ENCODE results near the gene PTDSS2.
"Not testable (repeated sequence)": the region's sequence is repeated elsewhere in the genome, so short reads cannot be mapped to it uniquely, and the experiment has no call there.

The PTDSS2 gene

GRCh38 chr11:433111-433510 lies 17.0 kb upstream of the PTDSS2 start:
- no peak for DNase-seq (ENCODE audit: low spot score)

GRCh38 chr11:433641-434040 lies 16.4 kb upstream of the PTDSS2 start:
- DNase-seq (ENCODE audit: low spot score), result no peak

GRCh38 chr11:434496-434895 lies 15.6 kb upstream of the PTDSS2 start:
- DNase-seq (ENCODE audit: low spot score), result no peak

- DNase-seq (ENCODE audit: low spot score), result not testable (repeated sequence)
These were observed 14.9 kb upstream of the PTDSS2 start for GRCh38 chr11:434999-435740.

- DNase-seq (ENCODE audit: low spot score), result no peak
These were observed 12.7 kb upstream of the PTDSS2 start for GRCh38 chr11:437228-437870.

GRCh38 chr11:438101-438844 lies 11.8 kb upstream of the PTDSS2 start:
- no peak for DNase-seq (ENCODE audit: low spot score)

- no peak for DNase-seq (ENCODE audit: low spot score)
These were observed 10.6 kb upstream of the PTDSS2 start for GRCh38 chr11:439315-440064.

- DNase-seq (ENCODE audit: low spot score), result no peak
These were observed 9.7 kb upstream of the PTDSS2 start for GRCh38 chr11:440065-441042.

- DNase-seq (ENCODE audit: low spot score), result no peak
These were observed 9.0 kb upstream of the PTDSS2 start for GRCh38 chr11:441043-441417.

GRCh38 chr11:441418-442274 lies 8.4 kb upstream of the PTDSS2 start, which contains the start of gene ANO9:
Gene ANO9 (minus strand): TSS chr11:442011. CDS start chr11:441926, 85 bp downstream.
- DNase-seq (ENCODE audit: low spot score), result no peak

GRCh38 chr11:442611-443081 lies 7.4 kb upstream of the PTDSS2 start:
- no peak for DNase-seq (ENCODE audit: low spot score)

GRCh38 chr11:443542-444199 lies 6.4 kb upstream of the PTDSS2 start:
- peak; percentile 54 for DNase-seq (ENCODE audit: low spot score)

- DNase-seq (ENCODE audit: low spot score), result no peak
These were observed 5.5 kb upstream of the PTDSS2 start for GRCh38 chr11:444396-445144.

GRCh38 chr11:445765-446588 lies 4.1 kb upstream of the PTDSS2 start:
- no peak for DNase-seq (ENCODE audit: low spot score)

- no peak for DNase-seq (ENCODE audit: low spot score)
These were observed 3.2 kb upstream of the PTDSS2 start for GRCh38 chr11:446891-447290.

GRCh38 chr11:447923-448731 lies 2.0 kb upstream of the PTDSS2 start:
- peak; percentile 91 for DNase-seq (ENCODE audit: low spot score)

Data from RKO (cell line).